OCI-LY1 (cell line): Measurements from ENCODE around the gene KIF13A.

ENCODE experiments used
- H2AFZ ChIP-seq: fragments of 200-600 bp; sonication (generic), shearing (Covaris generic); 2 replicates; pipeline ENCODE4 v1.6.0; 2014; ENCODE audit warnings: antibody characterized with exemption, mild to moderate bottlenecking, low read length
- H3F3A ChIP-seq: fragments of 200-600 bp; sonication (generic), shearing (Covaris generic); 2 replicates; pipeline ENCODE4 v1.6.0; 2014; ENCODE audit warnings: mild to moderate bottlenecking, antibody characterized with exemption, low read length, moderate library complexity; ENCODE audit not compliant: insufficient read depth
- H3K27ac ChIP-seq: fragments of 200-600 bp; sonication (generic); 2 replicates; pipeline ENCODE4 v1.5.1; 2014; ENCODE audit warnings: low read length, mixed run types, mild to moderate bottlenecking, low read depth; ENCODE audit not compliant: poor library complexity, severe bottlenecking
- H3K27me3 ChIP-seq: fragments of 200-600 bp; sonication (generic); 2 replicates; pipeline ENCODE4 v1.6.0; 2014; ENCODE audit warnings: antibody characterized with exemption, mild to moderate bottlenecking, low read length, moderate library complexity; ENCODE audit not compliant: insufficient read depth
- H3K36me3 ChIP-seq: fragments of 200-600 bp; sonication (generic); 2 replicates; pipeline ENCODE4 v1.6.1; 2014; ENCODE audit warnings: mild to moderate bottlenecking, antibody characterized with exemption, low read length, moderate library complexity, mixed read lengths; ENCODE audit not compliant: insufficient read depth
- H3K4me1 ChIP-seq: fragments of 200-600 bp; sonication (generic); 2 replicates; pipeline ENCODE4 v1.5.1; 2014; ENCODE audit warnings: mild to moderate bottlenecking, low read length, moderate library complexity; ENCODE audit not compliant: insufficient read depth, severe bottlenecking
- H3K4me2 ChIP-seq: fragments of 200-600 bp; sonication (generic), shearing (Covaris generic); 2 replicates; pipeline ENCODE4 v1.6.1; 2014; ENCODE audit warnings: low read length
- H3K4me3 ChIP-seq: fragments of 200-600 bp; sonication (generic); 2 replicates; pipeline ENCODE4 v1.5.1; 2014; ENCODE audit warnings: low read length, low read depth, mild to moderate bottlenecking, mixed read lengths; ENCODE audit not compliant: poor library complexity, severe bottlenecking
- H3K79me2 ChIP-seq: fragments of 200-600 bp; shearing (Covaris generic); 2 replicates; pipeline ENCODE4 v1.6.1; 2016; ENCODE audit warnings: mixed run types, low read length, mixed read lengths; ENCODE audit not compliant: insufficient read depth
- H3K9ac ChIP-seq: fragments of 200-600 bp; sonication (generic), shearing (Covaris generic); 2 replicates; pipeline ENCODE4 v1.6.1; 2014; ENCODE audit warnings: mild to moderate bottlenecking, low read length, mixed read lengths
- H3K9me2 ChIP-seq: fragments of 200-600 bp; sonication (generic), shearing (Covaris generic); 2 replicates; pipeline ENCODE4 v1.6.1; 2014; ENCODE audit warnings: low read depth, mild to moderate bottlenecking, low read length, mixed read lengths
- H3K9me3 ChIP-seq: fragments of 200-600 bp; shearing (Covaris generic); 2 replicates; pipeline ENCODE4 v1.6.1; 2014; ENCODE audit warnings: low read length, mixed read lengths
- H4K20me1 ChIP-seq: fragments of 200-600 bp; sonication (generic), shearing (Covaris generic); 2 replicates; pipeline ENCODE4 v1.6.0; 2016; ENCODE audit warnings: mild to moderate bottlenecking, low read length; ENCODE audit not compliant: insufficient read depth
- EZH2 ChIP-seq: fragments of 200-600 bp; sonication (generic), shearing (Covaris generic); IDR thresholded peaks from 2 replicates; pipeline ENCODE4 v1.8.0; 2017; ENCODE audit warnings: borderline replicate concordance, mixed run types, mild to moderate bottlenecking, antibody characterized with exemption, low read length, moderate library complexity, mixed read lengths
- TF ChIP-seq, protein P1 (sequence below): fragments of 200-600 bp; sonication (generic), shearing (Covaris generic); IDR thresholded peaks from 2 replicates; pipeline ENCODE4 v1.5.1; 2017; ENCODE audit warnings: mild to moderate bottlenecking, antibody characterized with exemption, low read length, moderate library complexity, mixed read lengths

Gene KIF13A

DNA sequence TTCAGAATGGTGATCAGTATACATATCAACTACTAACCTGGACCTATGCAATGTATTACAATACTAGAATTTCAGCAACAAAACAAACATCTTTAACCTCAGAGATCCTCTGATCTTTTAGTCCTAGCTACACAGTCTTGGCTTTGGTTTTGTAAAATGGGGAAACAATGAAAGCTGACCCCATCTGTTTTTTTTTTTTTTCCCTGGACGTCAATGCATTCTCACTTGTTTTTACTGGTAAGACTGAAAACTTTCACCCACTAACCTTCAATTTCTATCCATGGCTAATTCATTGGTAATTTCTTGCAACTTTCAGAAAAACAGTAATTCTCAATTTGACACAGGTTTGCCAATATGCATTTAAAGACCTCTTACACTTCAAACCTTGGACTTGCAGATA lies 3.0 kb downstream of the KIF13A start:
- TF ChIP-seq EZH2, result no peak
- TF ChIP-seq, protein P1, sequence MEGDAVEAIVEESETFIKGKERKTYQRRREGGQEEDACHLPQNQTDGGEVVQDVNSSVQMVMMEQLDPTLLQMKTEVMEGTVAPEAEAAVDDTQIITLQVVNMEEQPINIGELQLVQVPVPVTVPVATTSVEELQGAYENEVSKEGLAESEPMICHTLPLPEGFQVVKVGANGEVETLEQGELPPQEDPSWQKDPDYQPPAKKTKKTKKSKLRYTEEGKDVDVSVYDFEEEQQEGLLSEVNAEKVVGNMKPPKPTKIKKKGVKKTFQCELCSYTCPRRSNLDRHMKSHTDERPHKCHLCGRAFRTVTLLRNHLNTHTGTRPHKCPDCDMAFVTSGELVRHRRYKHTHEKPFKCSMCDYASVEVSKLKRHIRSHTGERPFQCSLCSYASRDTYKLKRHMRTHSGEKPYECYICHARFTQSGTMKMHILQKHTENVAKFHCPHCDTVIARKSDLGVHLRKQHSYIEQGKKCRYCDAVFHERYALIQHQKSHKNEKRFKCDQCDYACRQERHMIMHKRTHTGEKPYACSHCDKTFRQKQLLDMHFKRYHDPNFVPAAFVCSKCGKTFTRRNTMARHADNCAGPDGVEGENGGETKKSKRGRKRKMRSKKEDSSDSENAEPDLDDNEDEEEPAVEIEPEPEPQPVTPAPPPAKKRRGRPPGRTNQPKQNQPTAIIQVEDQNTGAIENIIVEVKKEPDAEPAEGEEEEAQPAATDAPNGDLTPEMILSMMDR, result no peak
- Histone ChIP-seq H3K4me1 (peaks cover 8% of the 10 kb centered on the region), H3K9me3 (no peaks in the 10 kb centered on the region), H3F3A (no peaks in the 10 kb centered on the region), H3K27ac (no peak overlapping the region), H3K9me2 (no peaks in the 10 kb centered on the region), H4K20me1 (no peaks in the 10 kb centered on the region), H2AFZ (no peak overlapping the region), H3K4me2 (no peak overlapping the region), H3K9ac (no peak overlapping the region), H3K36me3 (no peaks in the 10 kb centered on the region), H3K79me2 (no peaks in the 10 kb centered on the region), H3K4me3 (no peak overlapping the region), H3K27me3 (no peaks in the 10 kb centered on the region)

GRCh38 chr6:17983730-17984129 lies 3.7 kb downstream of the KIF13A start:
- H2AFZ ChIP-seq, result no peak overlapping the region
- no peaks in the 10 kb centered on the region for H3K79me2 ChIP-seq
- H3F3A ChIP-seq, result no peaks in the 10 kb centered on the region
- peaks cover 8% of the 10 kb centered on the region for H3K4me1 ChIP-seq
- H3K27ac ChIP-seq, result no peak overlapping the region
- no peak for TF ChIP-seq EZH2
- TF ChIP-seq, protein P1, result no peak
- no peaks in the 10 kb centered on the region for H3K27me3 ChIP-seq
- no peak overlapping the region for H3K4me3 ChIP-seq
- no peaks in the 10 kb centered on the region for H3K9me3 ChIP-seq
- no peaks in the 10 kb centered on the region for H4K20me1 ChIP-seq
- H3K9me2 ChIP-seq, result no peaks in the 10 kb centered on the region
- no peak overlapping the region for H3K4me2 ChIP-seq
- no peak overlapping the region for H3K9ac ChIP-seq
- H3K36me3 ChIP-seq, result no peaks in the 10 kb centered on the region

DNA sequence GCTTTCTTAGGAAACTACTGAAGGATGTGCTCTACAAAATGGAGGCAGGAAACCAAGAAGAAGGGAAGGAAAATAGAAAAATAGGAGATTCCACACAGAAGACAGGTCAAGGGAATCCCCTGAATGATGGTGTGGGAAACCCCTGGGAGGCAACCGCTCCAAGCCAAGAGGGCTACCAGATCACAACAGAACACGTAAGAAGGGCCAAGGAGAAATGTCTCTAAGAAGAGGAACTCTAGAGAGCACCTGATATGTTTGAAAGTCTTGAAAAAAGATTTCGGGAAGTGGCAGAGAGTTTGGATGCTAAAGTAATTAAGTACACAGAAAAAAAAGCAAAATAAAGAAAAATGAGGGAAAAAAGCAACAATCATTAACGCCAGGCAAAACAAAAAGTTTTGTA lies 7.1 kb downstream of the KIF13A start:
- Histone ChIP-seq H3K27me3 (no peaks in the 10 kb centered on the region), H2AFZ (no peak overlapping the region), H3K9me3 (no peaks in the 10 kb centered on the region), H3K79me2 (no peaks in the 10 kb centered on the region), H3K9me2 (no peaks in the 10 kb centered on the region), H3K4me1 (no peaks in the 10 kb centered on the region), H3K9ac (no peak overlapping the region), H3F3A (no peaks in the 10 kb centered on the region), H3K4me3 (no peak overlapping the region), H3K4me2 (no peak overlapping the region), H3K27ac (no peak overlapping the region), H4K20me1 (no peaks in the 10 kb centered on the region), H3K36me3 (no peaks in the 10 kb centered on the region)
- no peak for TF ChIP-seq EZH2
- TF ChIP-seq, protein P1, result no peak
